Neural progenitor cell (in vitro differentiated cells): ENCODE data around the gene METTL25.

ENCODE experiments used
- EZH2 ChIP-seq: fragments of 200-600 bp; sonication (generic); IDR thresholded peaks from 2 replicates; pipeline ENCODE4 v1.6.1; 2017; ENCODE audit warnings: antibody characterized with exemption, mild to moderate bottlenecking, moderate library complexity
- EZH2phosphoT487 ChIP-seq: fragments of 200-600 bp; sonication (generic); IDR thresholded peaks from 2 replicates; pipeline ENCODE4 v1.6.1; 2017; ENCODE audit warnings: antibody characterized with exemption
- TF ChIP-seq, protein P1 (sequence below): fragments of 200-600 bp; sonication (generic); IDR thresholded peaks from 2 replicates; pipeline ENCODE4 v1.5.1; 2017; ENCODE audit warnings: antibody characterized with exemption, mild to moderate bottlenecking

DNA sequence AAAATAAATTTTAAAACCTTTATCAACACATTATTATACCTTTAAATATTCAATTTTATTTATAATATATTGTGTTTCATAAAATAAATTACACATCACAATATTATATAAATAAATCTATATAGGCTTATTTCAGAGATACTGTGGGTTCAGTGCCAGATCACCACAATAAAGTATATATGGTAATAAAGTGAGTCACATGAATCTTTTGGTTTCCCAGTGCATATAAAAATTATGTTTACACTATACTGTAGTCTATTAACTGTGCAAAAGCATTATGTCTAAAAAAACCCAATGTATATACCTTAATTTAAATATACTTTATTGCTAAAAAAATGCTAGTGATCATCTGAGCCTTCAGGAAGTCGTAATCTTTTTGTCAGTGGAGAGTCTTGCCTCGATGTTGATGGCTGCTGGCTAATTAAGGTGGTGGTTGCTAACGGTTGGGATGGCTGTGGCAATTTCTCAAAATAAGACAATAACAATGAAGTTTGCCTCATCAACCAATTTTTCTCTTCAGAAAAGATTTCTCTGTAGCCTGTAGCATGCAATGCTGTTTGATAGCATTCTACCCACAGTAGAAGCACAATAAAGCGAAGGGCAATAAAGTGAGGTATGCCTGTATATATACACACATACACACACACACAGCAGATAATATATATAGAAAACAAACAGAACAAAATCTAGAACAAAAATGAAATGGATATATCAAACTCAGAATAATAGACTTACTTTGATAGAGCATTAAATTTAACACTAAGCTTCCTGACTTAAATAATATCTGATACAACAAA, 32.6 kb upstream of the METTL25 start:
- TF ChIP-seq, protein P1, sequence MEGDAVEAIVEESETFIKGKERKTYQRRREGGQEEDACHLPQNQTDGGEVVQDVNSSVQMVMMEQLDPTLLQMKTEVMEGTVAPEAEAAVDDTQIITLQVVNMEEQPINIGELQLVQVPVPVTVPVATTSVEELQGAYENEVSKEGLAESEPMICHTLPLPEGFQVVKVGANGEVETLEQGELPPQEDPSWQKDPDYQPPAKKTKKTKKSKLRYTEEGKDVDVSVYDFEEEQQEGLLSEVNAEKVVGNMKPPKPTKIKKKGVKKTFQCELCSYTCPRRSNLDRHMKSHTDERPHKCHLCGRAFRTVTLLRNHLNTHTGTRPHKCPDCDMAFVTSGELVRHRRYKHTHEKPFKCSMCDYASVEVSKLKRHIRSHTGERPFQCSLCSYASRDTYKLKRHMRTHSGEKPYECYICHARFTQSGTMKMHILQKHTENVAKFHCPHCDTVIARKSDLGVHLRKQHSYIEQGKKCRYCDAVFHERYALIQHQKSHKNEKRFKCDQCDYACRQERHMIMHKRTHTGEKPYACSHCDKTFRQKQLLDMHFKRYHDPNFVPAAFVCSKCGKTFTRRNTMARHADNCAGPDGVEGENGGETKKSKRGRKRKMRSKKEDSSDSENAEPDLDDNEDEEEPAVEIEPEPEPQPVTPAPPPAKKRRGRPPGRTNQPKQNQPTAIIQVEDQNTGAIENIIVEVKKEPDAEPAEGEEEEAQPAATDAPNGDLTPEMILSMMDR, result no peak
- TF ChIP-seq EZH2 (no peak), EZH2phosphoT487 (no peak)
